ENCODE measurements around the gene STK32A.
"Not testable (repeated sequence)": the region's sequence is repeated elsewhere in the genome, so short reads cannot be mapped to it uniquely, and the experiment has no call there.

Gene STK32A

DNA sequence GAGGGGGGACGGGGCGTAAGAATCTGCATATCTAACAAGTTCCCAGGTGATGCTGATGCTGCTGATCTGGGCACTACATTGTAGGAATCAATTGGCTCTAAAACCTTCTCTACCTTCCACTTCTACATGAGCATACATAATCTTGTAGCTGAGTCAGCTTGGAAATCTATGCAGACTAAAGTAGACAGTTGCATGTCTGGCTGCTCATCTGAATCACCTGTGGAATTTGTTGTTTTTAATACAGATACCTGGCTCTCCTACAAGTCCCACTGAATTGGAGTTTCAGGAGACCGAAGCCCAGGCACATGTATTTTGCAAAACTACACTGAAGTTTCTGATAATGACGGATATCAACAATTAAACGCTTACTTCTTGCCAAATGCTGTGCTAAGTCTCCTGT lies 113.6 kb downstream of the STK32A start:
- DNase-seq = no peak

DNA sequence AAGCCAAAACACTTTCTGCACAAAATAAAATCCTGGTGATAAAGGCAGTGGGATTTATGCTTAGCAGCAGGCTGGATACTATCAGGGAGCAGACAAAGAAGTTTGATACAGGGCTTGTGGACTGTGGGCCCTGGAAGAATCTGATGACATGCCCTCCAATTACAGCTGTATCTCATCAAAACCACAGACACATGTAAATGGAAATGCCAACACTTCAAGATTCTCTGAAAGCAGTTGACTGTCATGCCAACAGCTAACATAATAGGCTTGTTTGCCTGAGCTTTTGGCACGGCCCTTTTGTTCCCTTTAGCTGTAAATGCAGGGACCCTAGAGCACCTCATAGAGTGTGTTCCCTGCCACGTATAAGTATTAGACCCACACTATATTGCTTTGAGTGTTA lies 114.4 kb downstream of the STK32A start:
- DNase-seq = no peak

DNA sequence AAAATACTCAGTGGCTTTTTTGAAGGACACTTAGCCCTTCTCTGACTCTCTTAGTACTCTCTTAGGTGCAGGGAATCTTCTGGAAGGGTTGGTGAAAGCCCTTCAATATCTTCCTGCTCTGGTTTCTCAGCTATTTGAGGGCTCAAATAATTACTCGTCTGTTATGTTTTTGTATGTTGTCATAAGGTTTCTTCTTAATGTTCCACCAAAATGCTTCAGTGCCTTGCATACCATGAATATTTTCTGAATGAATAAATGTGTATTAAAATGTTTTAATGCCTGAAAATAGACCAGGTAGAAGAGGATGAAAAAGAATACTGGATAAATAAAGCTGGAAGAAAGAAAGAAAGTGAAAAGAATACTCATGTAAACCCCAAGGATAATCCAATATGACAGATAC lies 124.3 kb downstream of the STK32A start:
- DNase-seq = no peak

- DNase-seq = no peak
These were observed 124.8 kb downstream of the STK32A start for GRCh38 chr5:147359581-147359980.

GRCh38 chr5:147360816-147361215 lies 126.0 kb downstream of the STK32A start:
- DNase-seq = no peak

- no peak for DNase-seq
These were observed 126.8 kb downstream of the STK32A start for GRCh38 chr5:147361441-147362175.

- DNase-seq = not testable (repeated sequence)
These were observed 132.6 kb downstream of the STK32A start for GRCh38 chr5:147367381-147367780.

DNA sequence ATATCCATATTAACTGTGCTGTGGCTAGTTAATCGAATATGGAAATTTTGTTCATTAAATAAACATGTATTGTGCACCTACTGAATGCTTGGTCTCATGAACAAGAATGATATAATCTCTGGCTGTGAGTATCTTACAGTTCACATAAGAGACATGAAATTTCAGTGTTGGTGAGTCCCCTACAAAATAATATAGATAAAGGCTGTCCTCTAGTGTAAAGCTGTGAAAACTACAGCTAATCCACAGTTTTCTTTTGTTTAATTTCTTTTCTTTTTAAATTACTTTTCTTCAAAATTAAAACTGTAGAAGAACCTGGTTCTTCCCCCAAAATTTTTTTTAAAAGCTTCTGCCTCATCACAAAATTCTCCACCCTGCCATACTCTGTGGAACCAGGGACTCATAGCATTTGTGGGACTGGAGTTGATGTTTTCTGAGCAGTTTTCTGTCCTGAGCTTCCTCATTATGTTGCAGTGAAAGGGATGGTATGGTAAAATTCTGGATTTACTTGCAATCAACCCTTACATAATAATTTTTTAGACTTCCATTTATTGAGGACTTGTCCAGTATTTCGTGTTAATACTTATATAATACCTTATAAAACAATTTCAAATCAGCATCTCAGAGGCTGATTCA lies 135.0 kb downstream of the STK32A start:
- no peak for DNase-seq

DNA sequence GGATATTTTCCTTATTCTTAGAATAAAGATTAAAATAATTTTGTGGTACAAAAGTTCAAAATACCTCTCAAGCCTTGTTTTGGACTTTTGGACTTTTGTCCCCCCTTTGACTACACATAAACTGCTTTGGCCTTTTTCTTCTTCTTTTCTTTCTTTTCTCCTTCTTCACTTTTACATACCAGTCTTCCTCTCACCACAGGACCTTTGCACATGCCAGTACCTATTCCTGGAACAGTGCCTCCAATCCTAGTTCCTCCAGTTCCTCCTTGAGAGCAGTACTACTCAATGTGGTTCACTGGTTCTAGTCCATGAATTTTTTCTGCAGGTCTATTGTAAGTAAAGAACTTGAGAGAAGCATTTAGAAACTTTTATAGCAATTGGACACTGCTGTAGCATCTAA lies 136.5 kb downstream of the STK32A start:
- no peak for DNase-seq

GRCh38 chr5:147372191-147372590 lies 137.4 kb downstream of the STK32A start:
- DNase-seq = no peak

DNA sequence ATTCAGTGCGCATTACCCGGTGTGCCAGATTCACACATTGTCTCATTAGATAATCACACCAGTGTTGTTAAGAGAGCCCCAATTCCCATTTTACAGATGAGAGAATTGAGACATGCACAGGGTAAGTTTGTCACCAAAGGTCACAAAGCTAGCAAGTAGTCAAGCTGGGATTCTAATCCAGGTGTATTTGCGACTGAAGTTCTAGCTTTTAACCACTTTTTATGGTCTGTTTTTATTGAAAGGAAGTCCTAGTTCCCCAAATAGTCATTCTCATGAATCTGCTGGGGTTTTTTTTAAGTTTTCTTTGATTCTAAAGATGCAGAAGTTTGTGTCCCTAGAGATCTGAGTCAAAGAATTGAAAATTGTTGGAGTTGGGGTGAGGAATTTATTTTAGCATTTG lies 138.5 kb downstream of the STK32A start:
- DNase-seq = no peak

GRCh38 chr5:147375151-147375550 lies 140.3 kb downstream of the STK32A start:
- no peak for DNase-seq

DNA sequence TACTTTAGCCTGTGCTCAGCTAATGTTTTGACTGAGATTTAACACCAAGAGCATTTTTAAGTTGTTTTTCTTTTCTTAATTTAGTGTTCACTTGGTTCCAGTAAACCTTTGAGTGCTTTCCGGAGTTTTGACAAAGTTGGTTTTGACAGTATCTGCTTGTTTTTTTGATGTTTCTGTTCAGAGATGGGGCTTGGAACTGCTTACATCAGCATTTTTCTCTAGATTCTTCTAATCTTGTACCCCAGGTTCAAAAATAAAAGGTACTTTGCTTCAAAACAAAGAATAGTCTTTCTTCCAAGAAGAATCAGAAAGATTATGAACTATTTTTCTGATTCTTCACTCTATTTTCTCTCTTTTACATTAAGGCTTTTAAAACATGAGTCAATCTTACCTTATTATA lies 142.9 kb downstream of the STK32A start:
- DNase-seq = no peak

DNA sequence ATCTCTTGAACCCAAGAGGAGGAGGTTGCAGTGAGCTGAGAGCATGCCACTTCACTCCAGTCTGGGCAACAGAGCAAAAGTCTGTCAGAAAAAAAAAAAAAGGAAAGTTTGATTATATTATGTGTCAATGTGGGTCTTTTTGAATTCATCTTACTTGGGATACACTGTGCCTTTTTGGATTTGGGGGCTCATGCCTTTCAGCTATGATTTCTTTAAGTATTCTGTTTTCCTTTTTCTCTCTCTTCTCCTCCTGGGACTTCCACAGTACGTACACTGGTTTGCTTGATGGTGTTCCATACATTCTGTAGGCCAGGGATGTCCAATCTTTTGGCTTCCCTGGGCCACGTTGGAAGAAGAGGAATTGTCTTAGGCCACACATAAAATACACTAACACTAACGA lies 146.7 kb downstream of the STK32A start:
- DNase-seq = no peak

DNA sequence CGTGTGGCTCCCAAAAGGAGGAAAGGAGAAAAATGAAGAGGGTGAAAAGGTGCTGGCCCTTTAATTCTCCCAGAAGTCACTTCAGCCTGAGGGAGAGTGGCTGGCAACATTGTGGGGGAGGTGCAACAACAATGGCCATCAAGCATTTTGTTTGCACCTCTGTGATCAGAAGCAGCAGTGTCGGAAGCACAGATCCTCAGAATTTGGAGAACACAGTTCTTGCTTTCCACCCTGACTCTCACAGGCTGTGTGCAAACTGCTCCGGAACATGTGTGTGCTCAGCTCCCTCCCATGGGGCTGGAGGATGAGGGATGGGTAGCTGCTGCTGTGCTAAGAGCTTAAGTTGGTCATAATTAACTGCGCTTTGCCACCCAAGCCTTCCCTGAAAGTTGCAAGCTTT lies 147.9 kb downstream of the STK32A start:
- DNase-seq = no peak

- DNase-seq = no peak
These were observed 149.7 kb downstream of the STK32A start for GRCh38 chr5:147384346-147385193.

- no peak for DNase-seq
These were observed 152.3 kb downstream of the STK32A start for GRCh38 chr5:147387109-147387508.

DNA sequence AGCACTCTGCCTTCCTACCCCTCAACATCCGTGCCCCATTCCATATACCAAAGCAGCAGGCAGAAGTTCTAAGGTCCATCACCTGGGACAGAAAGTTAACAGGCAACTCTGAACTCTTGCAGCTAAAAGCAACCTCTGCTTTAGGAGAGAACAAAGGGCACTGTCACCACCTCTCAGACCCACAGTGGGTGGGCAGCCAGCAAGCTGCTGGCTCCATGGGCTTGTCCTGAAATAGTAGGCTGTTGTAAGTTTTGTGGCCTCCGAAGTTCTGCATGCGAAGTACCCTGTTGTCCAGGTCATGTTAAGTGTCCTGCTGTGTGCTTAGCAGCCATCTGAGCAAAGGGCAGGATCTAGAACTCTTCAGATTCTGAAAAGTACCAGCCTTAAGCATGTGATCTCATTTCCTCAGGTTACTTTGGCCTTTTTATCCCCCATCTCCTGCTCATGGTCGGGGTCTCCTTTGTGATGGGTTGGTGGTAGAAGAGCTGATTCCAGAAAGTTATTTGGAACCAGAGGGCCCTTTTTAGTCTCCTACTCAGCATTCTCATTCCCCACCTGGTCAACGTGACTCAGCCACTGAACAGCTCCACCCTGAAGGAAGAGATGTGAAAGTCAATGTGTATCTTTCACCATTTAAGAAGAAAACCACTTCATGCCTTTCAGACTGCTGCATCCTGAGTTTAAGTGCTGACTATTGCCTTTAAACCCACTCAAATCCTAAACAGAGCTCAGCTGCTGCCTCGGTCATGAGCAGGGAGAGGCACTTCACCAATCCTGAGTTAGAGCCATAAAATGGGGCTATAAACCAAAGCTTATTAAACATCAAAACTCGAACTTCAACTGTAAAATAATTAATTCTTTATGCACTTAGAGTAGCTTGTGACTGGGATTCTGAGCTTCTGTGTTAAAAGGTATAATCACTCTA lies 153.6 kb downstream of the STK32A start:
- no peak for DNase-seq

- no peak for DNase-seq
These were observed 155.9 kb downstream of the STK32A start for GRCh38 chr5:147390654-147391225.

DNA sequence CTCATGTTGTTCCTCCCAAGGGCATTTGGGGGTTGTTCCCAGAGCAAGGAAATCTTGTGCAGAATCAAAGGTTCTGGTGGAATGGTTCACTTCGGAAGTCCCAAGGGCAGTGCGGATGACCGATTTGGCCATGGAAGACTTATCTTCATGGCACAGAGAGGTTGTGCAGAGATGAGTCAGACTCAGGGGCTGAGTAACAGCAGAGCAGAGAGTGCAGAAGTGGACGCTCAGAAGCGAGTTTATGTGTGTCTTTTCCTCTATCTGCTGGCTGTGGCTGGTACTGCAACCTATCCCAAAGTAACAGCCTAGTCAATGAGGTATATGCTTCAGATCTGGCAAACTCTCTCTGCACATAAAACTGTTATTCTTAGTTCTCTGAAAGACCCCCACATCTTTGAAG lies 157.0 kb downstream of the STK32A start:
- no peak for DNase-seq

DNA sequence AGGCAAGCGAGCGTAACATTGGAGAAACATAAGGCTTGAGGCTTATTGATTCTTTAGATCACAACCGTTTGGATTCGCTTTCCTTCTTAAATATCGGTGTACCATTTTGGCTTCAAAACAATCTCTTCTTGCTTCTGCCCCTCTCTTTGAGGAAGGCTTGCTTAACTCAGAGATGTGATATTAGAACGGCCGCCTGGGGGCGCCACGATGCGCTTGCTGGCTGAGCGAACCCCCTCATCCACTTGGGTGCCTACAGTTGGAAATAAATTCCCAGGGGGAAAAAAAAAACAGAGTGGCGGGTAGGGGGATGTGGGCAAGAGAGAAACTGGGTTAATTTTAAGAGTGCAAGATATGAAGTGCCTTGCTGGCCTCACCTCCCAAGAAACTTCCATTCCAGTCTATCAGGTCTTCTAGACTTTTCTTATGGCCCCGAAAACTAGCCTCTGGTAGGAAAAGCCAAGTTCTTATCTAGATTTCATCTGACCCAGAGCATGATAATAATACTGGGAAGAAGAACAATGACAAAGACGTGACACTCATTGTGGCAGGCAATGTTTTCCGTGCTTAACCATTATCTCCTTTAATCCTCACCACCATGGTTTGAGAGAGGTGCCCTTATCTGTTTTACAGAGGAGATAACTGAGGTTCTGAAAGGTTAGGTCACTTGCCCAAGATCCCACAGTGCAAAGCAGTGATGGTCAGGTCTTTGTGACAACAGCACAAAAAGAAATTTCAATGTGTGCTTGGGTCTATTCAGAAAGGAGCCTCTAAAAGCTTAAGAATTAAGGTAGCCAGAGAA lies 159.2 kb downstream of the STK32A start:
- no peak for DNase-seq

Measured in GDM1 (cell line).